Measurements from ENCODE around the gene IL1RAPL2. TPM values are rescaled to one million over a fixed set of nuclear protein-coding genes. Genes with fewer than 3 reads are reported as not detected.
"Not testable (repeated sequence)": the region's sequence is repeated elsewhere in the genome, so short reads cannot be mapped to it uniquely, and the experiment has no call there.

Gene IL1RAPL2
- total RNA-seq, 1 donor from 2014 or later: not detected

DNA sequence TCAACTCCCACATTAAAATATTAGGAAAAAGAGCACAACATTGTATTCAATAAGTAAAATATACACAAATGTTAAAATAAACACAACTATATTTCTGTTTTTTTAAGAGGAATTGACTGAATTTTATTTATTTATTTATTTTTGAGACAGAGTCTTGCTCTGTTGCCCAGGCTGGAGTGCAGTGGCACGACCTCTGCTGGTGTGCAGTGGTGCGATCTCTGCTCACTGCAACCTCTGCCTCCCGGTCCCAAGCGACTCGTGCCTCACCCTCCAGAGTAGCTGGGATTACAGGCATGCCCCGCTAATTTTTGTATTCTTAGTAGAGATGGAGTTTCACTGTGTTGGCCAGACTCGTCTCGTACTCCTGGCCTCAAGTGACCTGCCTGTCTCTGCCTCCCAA is 623.1 kb downstream of the IL1RAPL2 start:
- ATAC-seq: no peak

DNA sequence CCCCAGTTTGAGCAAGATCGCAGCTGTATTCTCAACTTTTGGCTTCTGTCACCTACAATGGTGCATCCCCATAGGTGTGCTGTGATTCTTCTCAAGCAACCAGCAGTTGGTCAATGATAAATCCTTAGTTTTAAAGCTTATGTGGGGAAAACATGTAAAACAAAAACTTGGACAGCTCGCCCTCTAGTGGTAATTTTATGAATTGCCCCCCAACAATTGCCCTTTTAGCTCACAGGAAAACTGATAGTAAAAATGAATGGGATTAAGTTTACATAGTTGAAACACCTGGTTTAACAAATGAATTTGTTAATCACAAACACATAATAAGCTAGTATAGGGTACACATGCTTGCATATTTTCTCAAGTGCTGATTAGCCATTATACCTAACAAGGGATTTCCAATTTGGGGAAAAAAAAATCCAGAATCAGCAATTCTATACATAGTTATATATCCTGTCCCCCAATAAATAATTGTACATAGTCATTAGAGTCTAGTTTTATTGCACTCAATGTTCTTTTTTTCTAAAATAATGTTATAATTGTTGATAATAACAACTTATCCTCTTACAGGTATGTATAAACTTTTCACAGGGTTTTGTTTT is 624.4 kb downstream of the IL1RAPL2 start:
- ATAC-seq: no peak

GRCh38 chrX:105191878-105192277 is 625.9 kb downstream of the IL1RAPL2 start:
- peak; percentile 44 for ATAC-seq

DNA sequence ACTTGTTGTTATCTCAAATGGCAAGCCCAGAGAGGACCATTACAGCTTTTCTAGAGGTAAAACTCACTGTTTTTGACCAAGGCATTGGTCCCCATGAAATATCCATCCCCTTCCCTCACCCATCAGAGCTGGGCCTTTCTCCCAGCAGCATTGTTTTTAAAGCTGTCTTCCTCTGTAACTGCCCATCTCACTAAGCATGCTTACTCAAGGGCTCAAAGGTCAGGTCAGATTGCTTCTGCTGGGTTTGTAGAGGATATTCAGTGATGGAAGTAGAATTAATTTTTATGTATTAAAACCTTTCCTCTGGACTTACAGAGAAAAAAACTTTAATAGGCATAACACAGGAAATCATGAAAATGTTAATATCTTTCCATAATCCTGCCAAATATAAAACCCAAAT is 643.4 kb downstream of the IL1RAPL2 start:
- ATAC-seq: no peak

DNA sequence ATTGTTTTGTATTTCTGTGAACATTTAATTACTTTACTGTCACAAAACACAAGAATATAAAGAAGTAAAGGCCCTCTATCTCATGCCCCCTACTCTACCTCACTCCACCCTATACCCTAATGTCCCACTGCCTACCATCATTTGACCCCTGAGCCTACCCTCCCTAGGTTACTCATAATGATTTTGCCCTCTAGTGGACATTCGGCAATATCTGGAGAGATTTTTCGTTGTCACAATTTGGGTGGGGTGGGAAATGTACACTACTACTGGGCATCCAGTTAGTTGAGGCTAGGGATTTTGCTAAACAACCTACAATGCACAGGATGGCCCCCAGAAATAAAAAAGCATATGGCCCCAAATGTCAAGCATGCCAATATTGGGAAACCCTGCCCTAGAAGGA is 644.3 kb downstream of the IL1RAPL2 start:
- no peak for ATAC-seq

GRCh38 chrX:105211066-105211575 is 645.1 kb downstream of the IL1RAPL2 start:
- no peak for ATAC-seq

GRCh38 chrX:105219454-105220401 is 653.7 kb downstream of the IL1RAPL2 start:
- ATAC-seq: no peak

- ATAC-seq: no peak
Measured at GRCh38 chrX:105220636-105221035, 654.6 kb downstream of the IL1RAPL2 start, which contains the start of gene TEX13A. TSS of gene TEX13A (minus strand) at chrX:105220694. CDS start at chrX:105220397, 297 bp downstream.

DNA sequence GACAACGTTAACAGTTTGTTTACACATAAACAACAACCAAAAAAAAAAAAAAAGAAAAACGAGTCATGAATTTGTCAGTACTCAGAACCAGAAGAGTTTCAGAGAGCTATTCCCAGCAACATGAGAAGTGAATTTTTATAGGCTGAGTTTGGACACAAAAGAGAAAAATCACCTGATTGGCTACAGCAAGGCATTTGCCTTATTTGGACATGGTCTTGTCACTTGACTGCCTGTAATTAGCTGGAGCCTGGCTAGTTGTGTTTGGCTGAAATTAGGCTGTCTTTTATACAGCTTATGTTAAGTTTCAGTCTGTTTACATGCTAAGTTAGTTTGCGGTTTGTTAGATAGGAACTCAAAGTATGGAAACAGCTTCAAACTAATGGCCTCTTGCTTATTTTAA is 655.4 kb downstream of the IL1RAPL2 start:
- no peak for ATAC-seq

DNA sequence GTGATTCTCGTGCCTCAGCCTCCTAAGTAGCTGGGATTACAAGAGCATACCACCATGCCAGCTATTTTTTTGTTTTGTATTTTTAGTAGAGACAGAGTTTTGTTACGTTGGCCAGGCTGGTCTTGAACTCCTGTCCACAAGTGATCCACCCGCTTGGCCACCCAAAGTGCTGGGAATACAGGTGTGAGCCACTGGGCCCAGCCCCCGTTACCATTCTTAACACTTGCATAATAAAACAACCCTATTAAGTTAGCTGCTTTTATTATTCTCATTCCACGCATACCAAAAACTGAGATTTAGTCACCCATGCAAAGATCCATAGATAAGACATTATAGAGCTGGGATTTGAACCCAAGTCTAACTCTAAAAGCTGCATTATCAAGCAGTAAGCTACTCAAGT is 660.5 kb downstream of the IL1RAPL2 start:
- ATAC-seq: no peak

DNA sequence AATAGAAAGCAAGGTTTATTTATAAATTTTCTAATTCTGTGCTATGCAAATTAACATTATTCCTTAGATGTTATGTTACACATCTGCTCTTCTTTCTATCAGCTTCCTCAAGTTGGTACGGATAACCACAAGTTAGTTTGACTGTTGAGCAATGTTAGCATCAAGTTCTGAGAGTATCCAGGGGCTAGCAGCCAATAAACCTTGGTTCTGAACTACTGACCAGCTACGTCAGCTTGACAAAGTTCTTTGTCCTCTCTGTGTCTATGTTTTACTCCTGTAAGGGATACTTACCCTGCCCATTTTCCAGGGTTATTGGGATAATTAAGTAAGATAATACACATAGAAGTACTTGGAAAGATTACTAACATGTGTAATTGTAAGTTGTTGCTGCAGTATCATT is 662.6 kb downstream of the IL1RAPL2 start:
- no peak for ATAC-seq

DNA sequence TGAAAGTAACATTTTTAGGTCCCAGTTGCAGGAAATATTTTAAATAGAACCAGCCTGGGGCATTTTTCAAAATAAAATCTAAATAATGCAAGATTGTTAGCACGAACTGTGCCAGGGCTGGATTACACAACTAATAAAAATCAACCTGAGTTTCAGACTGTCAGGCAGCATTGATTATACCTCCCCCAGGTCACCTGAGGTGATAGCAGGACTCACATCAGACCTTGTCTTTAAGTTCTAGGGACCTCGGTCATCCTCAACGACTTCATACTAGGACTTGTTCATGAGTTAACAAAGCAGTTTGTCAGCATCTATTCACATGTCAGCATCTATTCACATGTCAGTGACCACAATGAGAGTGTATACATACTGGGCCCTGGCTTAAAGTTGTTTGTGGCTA is 663.1 kb downstream of the IL1RAPL2 start:
- ATAC-seq: no peak

DNA sequence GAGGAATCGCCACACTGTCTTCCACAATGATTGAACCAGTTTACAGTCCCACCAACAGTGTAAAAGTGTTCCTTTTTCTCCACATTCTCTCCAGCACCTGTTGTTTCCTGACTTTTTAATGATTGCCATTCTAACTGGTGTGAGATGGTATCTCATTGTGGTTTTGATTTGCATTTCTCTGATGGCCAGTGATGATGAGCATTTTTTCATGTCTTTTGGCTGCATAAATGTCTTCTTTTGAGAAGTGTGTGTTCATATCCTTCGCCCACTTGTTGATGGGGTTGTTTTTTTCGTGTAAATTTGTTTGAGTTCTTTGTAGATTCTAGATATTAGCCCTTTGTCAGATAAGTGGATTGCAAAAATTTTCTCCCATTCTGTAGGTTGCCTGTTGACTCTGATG is 671.4 kb downstream of the IL1RAPL2 start:
- not testable (repeated sequence) for ATAC-seq

- no peak for ATAC-seq
Measured at GRCh38 chrX:105241056-105241455, 675.1 kb downstream of the IL1RAPL2 start.

DNA sequence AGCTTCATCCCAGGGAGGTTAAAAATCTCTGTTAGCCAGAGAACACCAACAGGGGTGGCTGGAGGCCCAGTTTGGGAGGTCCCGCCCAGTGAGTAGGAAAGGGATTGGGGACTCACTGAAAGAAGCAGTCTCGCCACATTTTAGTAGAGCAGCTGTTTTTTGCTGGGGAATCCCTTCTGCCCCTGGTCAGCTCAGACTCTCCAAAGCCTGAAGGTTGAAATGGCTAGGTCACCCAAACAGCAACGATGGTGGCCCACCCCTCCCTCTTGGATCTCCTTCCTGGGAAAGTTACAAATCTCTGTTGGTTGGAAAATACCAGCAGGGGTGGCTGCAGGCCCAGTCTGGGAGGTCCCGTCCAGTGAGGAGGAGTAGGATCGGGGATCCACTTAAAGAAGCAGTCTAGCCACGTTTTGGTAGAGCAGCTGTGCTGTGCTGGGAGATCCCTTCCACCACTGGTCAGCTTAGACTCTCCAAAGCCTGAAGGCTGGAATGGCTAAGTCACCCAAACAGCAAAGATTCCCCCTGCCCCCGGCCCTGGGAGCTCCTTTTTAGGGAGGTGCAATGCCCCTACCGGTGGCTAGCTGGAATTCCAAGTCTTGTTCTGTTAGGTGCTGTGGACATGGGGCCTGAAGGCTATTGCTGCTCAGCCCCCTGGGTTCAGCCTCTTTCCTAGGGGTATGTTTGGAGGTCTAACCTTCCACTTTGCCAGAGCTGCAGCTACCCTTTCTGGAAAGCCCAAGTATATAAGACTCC is 694.5 kb downstream of the IL1RAPL2 start:
- no peak for ATAC-seq

- no peak for ATAC-seq
Measured at GRCh38 chrX:105263171-105263570, 697.2 kb downstream of the IL1RAPL2 start.

- no peak for ATAC-seq
Measured at GRCh38 chrX:105263801-105264200, 697.8 kb downstream of the IL1RAPL2 start.

- no peak for ATAC-seq
Measured at GRCh38 chrX:105265093-105265492, 699.1 kb downstream of the IL1RAPL2 start.

GRCh38 chrX:105266456-105266855 is 700.5 kb downstream of the IL1RAPL2 start:
- no peak for ATAC-seq

DNA sequence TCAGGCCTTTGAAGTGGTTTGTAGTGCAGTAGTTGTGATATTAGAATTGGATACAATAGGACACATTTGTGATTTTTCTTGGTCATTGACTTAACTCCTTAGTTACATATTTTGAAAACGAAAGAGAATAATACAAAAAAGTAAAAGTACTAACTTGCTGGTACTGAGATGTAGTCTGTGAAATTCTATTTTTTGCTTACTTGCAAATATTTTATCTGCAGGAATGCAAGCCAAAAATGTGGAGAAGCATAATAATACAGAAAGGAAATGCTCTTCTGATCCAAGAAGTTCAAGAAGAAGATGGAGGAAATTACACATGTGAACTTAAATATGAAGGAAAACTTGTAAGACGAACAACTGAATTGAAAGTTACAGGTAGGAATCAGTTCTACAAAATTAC is 701.2 kb downstream of the IL1RAPL2 start:
- no peak for ATAC-seq

- ATAC-seq: no peak
Measured at GRCh38 chrX:105269386-105269785, 703.4 kb downstream of the IL1RAPL2 start.

DNA sequence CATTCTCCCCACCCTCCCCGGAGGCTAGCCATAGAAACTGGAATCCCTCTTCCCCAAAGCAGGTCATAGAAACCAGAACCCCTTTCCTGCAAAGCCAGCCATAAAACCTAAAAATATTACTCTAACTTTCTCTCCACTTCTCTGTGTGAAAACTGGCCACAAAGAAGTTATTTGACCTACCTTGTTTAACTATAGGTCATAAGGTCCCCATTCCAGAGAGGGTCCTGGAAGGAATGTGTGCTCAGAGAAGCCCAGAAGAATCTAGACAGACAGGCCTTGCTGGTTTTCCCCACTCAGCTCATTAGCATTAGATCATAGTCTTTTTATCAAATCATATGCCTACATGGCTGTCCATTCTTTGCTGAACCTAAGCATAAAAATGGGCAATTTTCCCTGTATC is 707.3 kb downstream of the IL1RAPL2 start:
- no peak for ATAC-seq

DNA sequence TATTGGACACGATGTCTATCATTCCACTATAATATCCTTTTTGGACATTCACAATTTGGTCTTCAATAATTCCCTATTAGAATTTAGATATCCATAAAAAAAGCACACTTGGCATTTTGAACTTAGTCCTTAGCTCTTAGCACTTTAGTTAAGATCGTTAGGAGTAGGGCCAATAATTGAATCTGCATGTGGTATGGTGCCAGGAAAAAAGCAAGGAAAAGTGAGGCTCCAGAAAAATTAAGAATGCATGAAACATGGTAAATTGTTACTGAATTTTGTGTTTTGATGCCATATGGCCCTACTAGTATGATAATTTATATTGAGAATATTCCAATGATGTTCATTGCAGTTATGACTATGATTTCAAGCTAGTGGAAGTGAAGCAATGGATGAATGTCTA is 708.1 kb downstream of the IL1RAPL2 start:
- ATAC-seq: no peak

All from esophagus mucosa (tissue), 1 donor.